DOHH2 (cell line): ENCODE results near the gene KCNQ1.

Source experiments
- H3F3A ChIP-seq: fragments of 200-600 bp; sonication (generic), shearing (Covaris generic); 2 replicates; pipeline ENCODE4 v1.6.0; 2016; ENCODE audit warnings: antibody characterized with exemption, mild to moderate bottlenecking; ENCODE audit not compliant: control insufficient read depth, insufficient read depth
- H3K27ac ChIP-seq: fragments of 200-600 bp; sonication (generic); 2 replicates; pipeline ENCODE4 v1.5.1; 2014; ENCODE audit warnings: low read depth, mild to moderate bottlenecking, low read length, moderate library complexity
- H3K27me3 ChIP-seq: fragments of 200-600 bp; sonication (generic); 2 replicates; pipeline ENCODE4 v1.6.1; 2014; ENCODE audit warnings: mild to moderate bottlenecking, low read length, mixed read lengths; ENCODE audit not compliant: control insufficient read depth
- H3K36me3 ChIP-seq: fragments of 200-600 bp; sonication (generic); 2 replicates; pipeline ENCODE4 v1.6.1; 2014; ENCODE audit warnings: mild to moderate bottlenecking, low read length, moderate library complexity, mixed read lengths; ENCODE audit not compliant: control insufficient read depth
- H3K4me1 ChIP-seq: fragments of 200-600 bp; sonication (generic); 2 replicates; pipeline ENCODE4 v1.6.1; 2014; ENCODE audit warnings: mild to moderate bottlenecking, low read length, mixed read lengths; ENCODE audit not compliant: control insufficient read depth
- H3K4me2 ChIP-seq: fragments of 200-600 bp; sonication (generic); 2 replicates; pipeline ENCODE4 v1.6.0; 2014; ENCODE audit warnings: mild to moderate bottlenecking, low read length, moderate library complexity
- H3K4me3 ChIP-seq: fragments of 200-600 bp; sonication (generic); 2 replicates; pipeline ENCODE4 v1.5.1; 2014; ENCODE audit warnings: mild to moderate bottlenecking, low read length, mixed read lengths
- H3K79me2 ChIP-seq: fragments of 200-600 bp; sonication (generic); 2 replicates; pipeline ENCODE4 v1.6.1; 2014; ENCODE audit warnings: mild to moderate bottlenecking, low read length, mixed read lengths; ENCODE audit not compliant: control insufficient read depth
- H3K9me2 ChIP-seq: fragments of 200-600 bp; sonication (generic); replicated peaks from 2 replicates; pipeline ENCODE4 v1.6.1; 2014; ENCODE audit warnings: mild to moderate bottlenecking, low read length, mixed read lengths; ENCODE audit not compliant: control insufficient read depth
- H3K9me3 ChIP-seq: fragments of 200-600 bp; sonication (generic); 2 replicates; pipeline ENCODE4 v1.6.1; 2014; ENCODE audit warnings: antibody characterized with exemption, low read length, mixed read lengths; ENCODE audit not compliant: control insufficient read depth, insufficient read depth
- H4K20me1 ChIP-seq: fragments of 200-600 bp; sonication (generic); 2 replicates; pipeline ENCODE4 v1.6.0; 2014; ENCODE audit warnings: low read depth, mild to moderate bottlenecking, antibody characterized with exemption, low read length, moderate library complexity; ENCODE audit not compliant: control insufficient read depth, insufficient read depth
- CTCF ChIP-seq: fragments of 200-600 bp; sonication (generic); IDR thresholded peaks from one replicate; pipeline ENCODE4 v1.5.1; 2014; ENCODE audit warnings: antibody characterized with exemption, mild to moderate bottlenecking, low read depth, low read length; ENCODE audit not compliant: poor library complexity, severe bottlenecking
- EZH2phosphoT487 ChIP-seq: fragments of 200-600 bp; sonication (generic); IDR thresholded peaks from 2 replicates; pipeline ENCODE4 v1.6.1; 2017; ENCODE audit warnings: borderline replicate concordance, mild to moderate bottlenecking, antibody characterized with exemption, low read length, moderate library complexity, mixed read lengths

Gene KCNQ1

DNA sequence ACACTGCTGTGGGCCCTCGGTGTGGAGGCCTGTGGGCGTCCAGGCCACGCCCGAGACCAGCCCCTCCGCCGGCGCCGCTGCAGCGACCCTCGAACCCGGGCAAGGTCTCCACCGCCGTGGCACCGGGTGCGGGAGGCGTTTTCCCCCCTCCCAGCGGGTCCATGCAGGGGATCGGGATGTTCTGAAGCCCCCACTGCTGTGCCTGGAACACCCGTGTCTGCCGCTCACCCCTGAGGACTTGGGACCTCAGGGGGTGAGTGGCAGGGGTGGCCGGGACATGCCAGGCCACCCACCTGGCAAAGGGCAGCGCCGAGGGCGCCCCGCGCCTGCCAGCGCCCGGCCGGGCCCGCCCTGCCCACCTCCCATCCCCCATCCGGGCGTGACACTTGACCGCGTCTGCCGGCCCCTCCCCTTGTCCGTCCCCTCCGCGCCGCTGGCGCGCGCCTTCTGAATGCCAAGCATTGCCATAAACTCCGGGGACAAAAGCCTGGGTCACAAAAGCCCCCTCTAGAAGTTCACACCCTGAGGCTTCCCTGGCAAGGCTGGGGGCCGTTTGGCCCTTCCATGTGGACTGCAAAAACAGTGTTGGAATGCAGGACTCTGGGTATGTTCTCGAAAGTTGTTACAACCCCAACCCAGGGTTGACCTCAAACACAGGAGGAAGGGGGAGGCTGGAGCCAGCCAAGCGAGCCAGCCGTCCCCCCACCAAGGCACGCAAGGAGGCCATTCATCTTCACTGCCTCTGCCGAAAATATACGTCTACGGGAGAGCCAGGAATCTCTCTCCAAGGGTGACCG lies 255.8 kb downstream of the KCNQ1 start:
- Histone ChIP-seq H3K4me2 (peak overlapping the region; percentile 86), H3K27me3 (no peaks in the 10 kb centered on the region)

DNA sequence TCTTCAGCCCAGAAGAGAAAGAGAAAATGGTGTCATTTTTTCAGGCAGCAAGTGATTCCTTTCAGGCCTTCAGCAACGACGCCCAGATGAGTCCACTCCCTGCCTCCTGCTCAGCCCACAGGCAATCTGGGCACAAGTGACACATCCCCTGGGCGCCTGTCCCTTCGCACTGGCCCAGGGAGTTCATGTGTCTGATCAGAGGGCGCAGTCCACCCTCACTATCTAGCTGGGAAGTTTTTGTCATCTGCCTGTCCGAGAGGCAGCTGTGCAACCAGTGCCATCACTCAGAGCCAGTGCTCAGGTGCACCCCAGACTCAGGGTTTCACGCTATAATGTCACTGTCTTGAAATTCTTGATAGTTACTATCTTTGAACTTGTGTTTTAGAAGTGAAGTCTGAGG lies 256.4 kb downstream of the KCNQ1 start:
- Histone ChIP-seq H3F3A (no peaks in the 10 kb centered on the region), H3K9me3 (no peaks in the 10 kb centered on the region), H3K36me3 (no peaks in the 10 kb centered on the region; the same call in 1 of the 2 replicates), H3K27ac (no peak overlapping the region; the same call in 1 of the 2 replicates), H4K20me1 (peaks cover 6% of the 10 kb centered on the region; the same call in 1 of the 2 replicates), H3K9me2 (no peaks in the 10 kb centered on the region), H3K4me3 (peak overlapping the region; percentile 84), H3K27me3 (no peaks in the 10 kb centered on the region), H3K79me2 (peaks cover 35% of the 10 kb centered on the region), H3K4me2 (peak overlapping the region; percentile 86), H3K4me1 (peaks cover 47% of the 10 kb centered on the region)
- TF ChIP-seq EZH2phosphoT487 (no peak), CTCF (no peak)

More for the DNA sequence above, 255.8 kb downstream of the KCNQ1 start:
- Histone ChIP-seq H3K4me3 (peak overlapping the region; percentile 84), H4K20me1 (peaks cover 7% of the 10 kb centered on the region; the same call in 1 of the 2 replicates), H3K9me2 (no peaks in the 10 kb centered on the region), H3F3A (no peaks in the 10 kb centered on the region), H3K9me3 (no peaks in the 10 kb centered on the region), H3K36me3 (no peaks in the 10 kb centered on the region; the same call in 1 of the 2 replicates), H3K4me1 (peaks cover 53% of the 10 kb centered on the region), H3K79me2 (peaks cover 41% of the 10 kb centered on the region), H3K27ac (peak overlapping the region; percentile 58)
- TF ChIP-seq CTCF (no peak), EZH2phosphoT487 (no peak)

DNA sequence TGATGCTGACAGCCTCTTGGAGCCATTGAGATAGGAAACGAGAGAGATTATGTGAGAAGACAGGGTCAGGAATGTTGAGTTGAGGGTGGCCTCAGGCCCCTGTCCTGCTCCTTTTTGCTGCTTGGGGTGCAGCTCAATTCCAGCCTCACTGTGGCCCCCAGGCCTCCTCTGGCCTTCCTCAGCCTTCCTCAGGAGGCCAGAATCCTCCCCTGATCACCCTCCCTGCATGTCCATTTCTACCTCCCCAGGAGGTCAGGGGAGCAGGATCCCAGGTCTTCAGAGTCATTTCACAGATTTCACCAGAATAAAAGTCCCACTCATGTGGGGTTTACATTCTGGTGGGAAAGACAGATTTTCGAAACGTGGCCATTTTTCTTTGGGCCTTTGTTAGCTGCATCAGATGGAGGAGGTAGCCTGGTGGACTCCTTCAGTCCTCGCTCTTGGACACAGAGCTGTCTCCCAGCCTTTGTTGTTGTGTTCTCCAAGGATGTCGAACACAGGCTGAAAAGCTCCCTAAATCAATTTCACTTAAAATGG lies 257.2 kb downstream of the KCNQ1 start:
- Histone ChIP-seq H3K27ac (no peak overlapping the region), H3K9me2 (no peaks in the 10 kb centered on the region), H3K9me3 (no peaks in the 10 kb centered on the region), H3K4me3 (no peak overlapping the region), H4K20me1 (0 out of 2 replicates have a peak, but pooled peaks cover 2% of the 10 kb centered on the region), H3K36me3 (no peaks in the 10 kb centered on the region), H3F3A (no peaks in the 10 kb centered on the region), H3K79me2 (peaks cover 27% of the 10 kb centered on the region), H3K27me3 (no peaks in the 10 kb centered on the region), H3K4me2 (no peak overlapping the region), H3K4me1 (peaks cover 47% of the 10 kb centered on the region)
- TF ChIP-seq CTCF, result no peak
- TF ChIP-seq EZH2phosphoT487, result no peak
